Osteocyte (in vitro differentiated cells): Measurements from ENCODE around the gene RASSF5. TPM values are rescaled to one million over a fixed set of nuclear protein-coding genes. Genes with fewer than 3 reads are reported as not detected.

Experiments used
- DNase-seq: peaks from one replicate; pipeline ENCODE4 v3.0.0; 2021; ENCODE audit warnings: mixed read lengths; ENCODE audit not compliant: unreplicated experiment; ENCODE audit errors: extremely low spot score
- H3K27ac Mint-ChIP-seq: one replicate; pipeline ENCODE4 v1.8.0; 2021; ENCODE audit warnings: mild to moderate bottlenecking, mixed read lengths; ENCODE audit not compliant: unreplicated experiment
- H3K27me3 Mint-ChIP-seq: one replicate; pipeline ENCODE4 v1.8.0; 2021; ENCODE audit warnings: mixed read lengths; ENCODE audit not compliant: unreplicated experiment
- H3K36me3 Mint-ChIP-seq: one replicate; pipeline ENCODE4 v1.8.0; 2021; ENCODE audit warnings: mixed read lengths; ENCODE audit not compliant: unreplicated experiment
- H3K4me1 Mint-ChIP-seq: one replicate; pipeline ENCODE4 v1.8.0; 2021; ENCODE audit warnings: mixed read lengths; ENCODE audit not compliant: unreplicated experiment
- H3K4me3 Mint-ChIP-seq: one replicate; pipeline ENCODE4 v1.8.0; 2021; ENCODE audit warnings: mild to moderate bottlenecking, moderate library complexity, mixed read lengths; ENCODE audit not compliant: unreplicated experiment
- H3K9me3 Mint-ChIP-seq: one replicate; pipeline ENCODE4 v1.8.0; 2021; ENCODE audit warnings: mixed read lengths; ENCODE audit not compliant: unreplicated experiment
- total RNA-seq: library from RNA; stranded (reverse); gene quantifications from 2 replicates; pipeline ENCODE4 v1.2.1, GENCODE V29; 2021
- TF ChIP-seq, protein P1 (sequence below): fragments of 200-600 bp; sonication (generic); IDR thresholded peaks from 2 replicates; pipeline ENCODE4 v1.5.0; 2021; ENCODE audit warnings: antibody characterized with exemption, mild to moderate bottlenecking, moderate library complexity

RASSF5 gene
- total RNA-seq, 1 donor from 2014 or later = not detected

DNA sequence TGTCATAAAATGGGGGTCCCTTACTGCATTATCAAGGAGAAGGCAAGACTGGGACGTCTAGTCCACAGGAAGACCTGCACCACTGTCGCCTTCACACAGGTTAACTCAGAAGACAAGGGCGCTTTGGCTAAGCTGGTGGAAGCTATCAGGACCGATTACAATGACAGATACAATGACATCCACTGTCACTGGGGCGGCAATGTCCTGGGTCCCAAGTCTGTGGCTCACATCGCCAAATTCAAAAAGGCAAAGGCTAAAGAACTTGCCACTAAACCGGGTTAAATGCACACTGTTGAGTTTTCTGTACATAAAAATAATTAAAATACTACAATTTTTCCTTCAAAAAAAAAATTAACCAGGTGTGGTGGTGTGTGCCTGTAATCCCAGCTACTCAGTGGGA, 22.1 kb downstream of the RASSF5 start:
- Mint-ChIP-seq H3K4me1 (peaks cover 10% of the 10 kb centered on the region), H3K27me3 (peaks cover 30% of the 10 kb centered on the region), H3K36me3 (no peaks in the 10 kb centered on the region), H3K4me3 (no peak overlapping the region), H3K9me3 (no peaks in the 10 kb centered on the region), H3K27ac (no peak overlapping the region)
- TF ChIP-seq, protein P1, sequence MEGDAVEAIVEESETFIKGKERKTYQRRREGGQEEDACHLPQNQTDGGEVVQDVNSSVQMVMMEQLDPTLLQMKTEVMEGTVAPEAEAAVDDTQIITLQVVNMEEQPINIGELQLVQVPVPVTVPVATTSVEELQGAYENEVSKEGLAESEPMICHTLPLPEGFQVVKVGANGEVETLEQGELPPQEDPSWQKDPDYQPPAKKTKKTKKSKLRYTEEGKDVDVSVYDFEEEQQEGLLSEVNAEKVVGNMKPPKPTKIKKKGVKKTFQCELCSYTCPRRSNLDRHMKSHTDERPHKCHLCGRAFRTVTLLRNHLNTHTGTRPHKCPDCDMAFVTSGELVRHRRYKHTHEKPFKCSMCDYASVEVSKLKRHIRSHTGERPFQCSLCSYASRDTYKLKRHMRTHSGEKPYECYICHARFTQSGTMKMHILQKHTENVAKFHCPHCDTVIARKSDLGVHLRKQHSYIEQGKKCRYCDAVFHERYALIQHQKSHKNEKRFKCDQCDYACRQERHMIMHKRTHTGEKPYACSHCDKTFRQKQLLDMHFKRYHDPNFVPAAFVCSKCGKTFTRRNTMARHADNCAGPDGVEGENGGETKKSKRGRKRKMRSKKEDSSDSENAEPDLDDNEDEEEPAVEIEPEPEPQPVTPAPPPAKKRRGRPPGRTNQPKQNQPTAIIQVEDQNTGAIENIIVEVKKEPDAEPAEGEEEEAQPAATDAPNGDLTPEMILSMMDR = no peak
- no peak for DNase-seq

DNA sequence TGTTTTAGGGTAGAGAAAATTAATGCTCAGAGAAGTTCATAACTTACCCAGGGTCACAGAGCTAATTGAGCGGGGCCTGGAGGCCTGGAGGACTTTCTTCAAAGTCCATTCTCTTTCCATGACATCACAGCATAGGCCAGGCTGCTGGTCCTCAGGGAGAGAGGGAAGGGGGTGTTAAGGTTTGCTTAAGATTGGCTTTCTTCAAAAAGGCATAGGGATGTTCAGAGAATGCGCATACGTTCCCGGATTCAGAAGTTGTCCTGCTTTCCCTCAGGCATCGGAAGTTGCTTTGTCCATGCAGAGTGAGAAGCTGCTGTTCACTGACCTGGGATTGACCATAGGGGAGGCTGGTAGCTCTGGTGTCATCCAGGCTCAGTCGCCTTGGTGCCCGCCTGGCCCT, 25.0 kb downstream of the RASSF5 start:
- H3K4me3 Mint-ChIP-seq = no peak overlapping the region
- H3K9me3 Mint-ChIP-seq = no peaks in the 10 kb centered on the region
- no peak overlapping the region for H3K27ac Mint-ChIP-seq
- peaks cover 11% of the 10 kb centered on the region for H3K4me1 Mint-ChIP-seq
- no peak for DNase-seq
- TF ChIP-seq, protein P1 = no peak
- H3K36me3 Mint-ChIP-seq = no peaks in the 10 kb centered on the region
- peaks cover 41% of the 10 kb centered on the region for H3K27me3 Mint-ChIP-seq

DNA sequence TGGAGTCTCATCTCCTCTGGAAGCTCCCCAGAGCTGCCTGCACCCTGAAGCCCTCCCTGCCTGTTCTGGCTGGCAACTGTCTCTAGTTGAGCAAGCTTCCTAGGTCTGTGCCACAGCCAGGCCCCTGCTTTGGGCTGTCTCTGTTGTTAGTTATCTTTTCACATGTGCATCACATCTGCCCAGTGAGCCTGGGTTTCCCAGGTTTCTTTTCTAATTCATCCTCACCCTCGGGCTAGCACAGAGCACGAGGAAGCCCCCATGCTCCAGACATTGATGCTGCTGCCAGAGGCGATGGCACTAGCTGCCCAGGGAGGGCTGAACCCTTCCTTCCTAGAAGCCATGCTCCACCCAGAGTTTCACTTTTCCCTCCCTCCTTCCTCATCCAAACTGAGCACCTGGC, 27.2 kb downstream of the RASSF5 start:
- H3K4me1 Mint-ChIP-seq = peaks cover 11% of the 10 kb centered on the region

DNA sequence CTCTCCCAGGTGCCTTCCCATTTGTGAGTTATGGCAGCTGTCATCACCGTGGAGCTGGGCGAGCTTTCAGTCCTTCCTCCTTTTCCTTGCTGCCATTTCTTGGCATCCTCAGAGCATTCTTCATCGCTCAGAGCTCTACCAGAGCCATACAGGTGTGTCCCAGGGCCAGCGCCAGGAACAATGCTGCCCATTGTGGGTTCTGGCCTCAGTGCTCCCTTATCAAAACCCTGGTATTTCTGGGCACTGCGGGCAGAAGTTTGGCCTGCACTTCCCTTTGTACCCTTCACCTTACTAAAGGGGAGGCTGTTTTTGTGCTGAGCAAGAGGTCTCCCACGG, 28.5 kb downstream of the RASSF5 start:
- H3K4me1 Mint-ChIP-seq = peaks cover 11% of the 10 kb centered on the region
- TF ChIP-seq, protein P1 = no peak
- DNase-seq = no peak
- H3K36me3 Mint-ChIP-seq = no peaks in the 10 kb centered on the region
- H3K27me3 Mint-ChIP-seq = peaks cover 38% of the 10 kb centered on the region
- no peaks in the 10 kb centered on the region for H3K9me3 Mint-ChIP-seq
- no peak overlapping the region for H3K27ac Mint-ChIP-seq
- H3K4me3 Mint-ChIP-seq = no peak overlapping the region

More for the DNA sequence above, 27.2 kb downstream of the RASSF5 start:
- peaks cover 40% of the 10 kb centered on the region for H3K27me3 Mint-ChIP-seq
- TF ChIP-seq, protein P1 = no peak
- H3K9me3 Mint-ChIP-seq = no peaks in the 10 kb centered on the region
- H3K27ac Mint-ChIP-seq = no peak overlapping the region
- H3K36me3 Mint-ChIP-seq = no peaks in the 10 kb centered on the region
- no peak for DNase-seq
- H3K4me3 Mint-ChIP-seq = no peak overlapping the region

DNA sequence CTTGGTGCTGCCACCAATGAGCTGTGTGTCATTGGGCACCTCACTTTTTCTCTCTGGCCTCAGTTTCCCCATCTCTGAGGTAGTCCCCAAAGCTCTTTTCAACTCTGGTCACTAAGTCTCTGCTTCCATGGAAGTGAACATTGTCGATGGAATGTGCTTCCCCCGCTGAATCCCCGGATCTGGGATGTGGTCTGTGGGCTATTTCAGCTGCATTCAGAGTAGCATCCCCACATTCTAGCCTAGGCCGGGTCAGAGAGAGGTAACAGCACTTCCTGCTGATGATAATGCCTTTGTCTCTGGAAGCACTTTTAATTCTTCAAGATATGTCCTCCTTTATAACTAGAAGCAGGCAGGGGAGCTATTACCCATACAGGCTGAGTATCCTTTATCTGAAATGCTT, 29.8 kb downstream of the RASSF5 start:
- Mint-ChIP-seq H3K9me3 (no peaks in the 10 kb centered on the region), H3K36me3 (no peaks in the 10 kb centered on the region), H3K4me1 (peaks cover 11% of the 10 kb centered on the region), H3K4me3 (no peak overlapping the region), H3K27ac (no peak overlapping the region), H3K27me3 (peaks cover 34% of the 10 kb centered on the region)
- TF ChIP-seq, protein P1 = no peak
- no peak for DNase-seq
